DND-41 (cell line): ENCODE results near the gene DISC1.

Source experiments
- EZH2 ChIP-seq: IDR thresholded peaks from 3 replicates; pipeline ENCODE4 v1.6.1; 2012; ENCODE audit warnings: borderline replicate concordance, low read depth, mild to moderate bottlenecking, moderate library complexity, low read length, inconsistent platforms; ENCODE audit not compliant: severe bottlenecking
- TF ChIP-seq, protein P1 (sequence below): IDR thresholded peaks from 2 replicates; pipeline ENCODE4 v1.5.1; 2012; ENCODE audit warnings: borderline replicate concordance, low read length, moderate library complexity, mild to moderate bottlenecking; ENCODE audit not compliant: poor library complexity, severe bottlenecking; ENCODE audit errors: extremely low read depth

DNA sequence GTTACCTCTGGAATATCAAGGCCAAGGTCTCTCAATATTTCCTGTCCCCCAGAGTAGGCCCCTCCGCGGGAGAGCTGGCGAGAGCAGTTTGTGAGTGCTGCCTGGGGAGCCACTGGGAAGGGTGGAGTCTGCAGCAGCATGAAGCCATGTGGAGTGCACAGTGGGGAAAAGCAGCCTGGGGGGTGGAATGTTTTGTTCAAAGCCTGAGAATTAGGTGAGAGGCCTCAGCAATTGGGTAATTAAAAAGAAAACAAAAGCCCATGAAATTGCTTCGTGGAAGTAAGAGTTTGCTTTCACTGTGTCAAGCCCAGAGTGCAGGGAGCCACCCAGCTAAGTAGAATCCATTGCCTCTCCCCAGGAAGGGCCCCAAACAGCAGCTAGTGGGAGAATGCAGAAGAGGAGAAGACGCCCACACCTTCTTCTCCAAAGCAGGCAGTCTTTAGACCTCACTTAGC is 30.2 kb upstream of the DISC1 start:
- TF ChIP-seq, protein P1, sequence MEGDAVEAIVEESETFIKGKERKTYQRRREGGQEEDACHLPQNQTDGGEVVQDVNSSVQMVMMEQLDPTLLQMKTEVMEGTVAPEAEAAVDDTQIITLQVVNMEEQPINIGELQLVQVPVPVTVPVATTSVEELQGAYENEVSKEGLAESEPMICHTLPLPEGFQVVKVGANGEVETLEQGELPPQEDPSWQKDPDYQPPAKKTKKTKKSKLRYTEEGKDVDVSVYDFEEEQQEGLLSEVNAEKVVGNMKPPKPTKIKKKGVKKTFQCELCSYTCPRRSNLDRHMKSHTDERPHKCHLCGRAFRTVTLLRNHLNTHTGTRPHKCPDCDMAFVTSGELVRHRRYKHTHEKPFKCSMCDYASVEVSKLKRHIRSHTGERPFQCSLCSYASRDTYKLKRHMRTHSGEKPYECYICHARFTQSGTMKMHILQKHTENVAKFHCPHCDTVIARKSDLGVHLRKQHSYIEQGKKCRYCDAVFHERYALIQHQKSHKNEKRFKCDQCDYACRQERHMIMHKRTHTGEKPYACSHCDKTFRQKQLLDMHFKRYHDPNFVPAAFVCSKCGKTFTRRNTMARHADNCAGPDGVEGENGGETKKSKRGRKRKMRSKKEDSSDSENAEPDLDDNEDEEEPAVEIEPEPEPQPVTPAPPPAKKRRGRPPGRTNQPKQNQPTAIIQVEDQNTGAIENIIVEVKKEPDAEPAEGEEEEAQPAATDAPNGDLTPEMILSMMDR = no peak
- no peak for TF ChIP-seq EZH2
